CD14-positive monocyte (primary cell): Measurements from ENCODE around the gene CTSO. TPM values are rescaled to one million over a fixed set of nuclear protein-coding genes. Genes with fewer than 3 reads are reported as not detected.

Experiments used
- DNase-seq, 3 donors: peaks; one replicate each; pipeline ENCODE4 v3.0.0-alpha.2; 2011 to 2022
- H2AFZ ChIP-seq: 2 replicates; pipeline ENCODE4 v1.6.0; 2012; ENCODE audit warnings: mild to moderate bottlenecking, low read depth, low read length, inconsistent platforms; ENCODE audit not compliant: insufficient read depth, poor library complexity, severe bottlenecking
- H3K27ac ChIP-seq, 2 donors: 1 replicate in 1 of 2; 2 replicates in 1 of 2; pipeline ENCODE4 v1.5.1; 2012 to 2013; ENCODE audit warnings: low read length in 2 of 2, control low read depth in 1 of 2, inconsistent platforms in 1 of 2, low read depth in 1 of 2, mild to moderate bottlenecking in 1 of 2
- H3K27me3 ChIP-seq, 2 donors: one replicate each; pipeline versions ENCODE4 v1.6.0 to v1.6.1; 2011 to 2013; ENCODE audit warnings: low read length in 2 of 2; ENCODE audit not compliant: control insufficient read depth in 2 of 2, insufficient read depth in 2 of 2
- H3K36me3 ChIP-seq, 2 donors: replicated peaks in 1 of 2; 1 replicate in 1 of 2; 2 replicates in 1 of 2; pipeline versions ENCODE4 v1.5.1 to v1.6.1; 2012 to 2013; ENCODE audit warnings: low read length in 2 of 2, control low read depth in 1 of 2, inconsistent platforms in 1 of 2, mild to moderate bottlenecking in 1 of 2; ENCODE audit not compliant: insufficient read depth in 2 of 2, control insufficient read depth in 1 of 2
- H3K4me1 ChIP-seq, 2 donors: 1 replicate in 1 of 2; 2 replicates in 1 of 2; pipeline versions ENCODE4 v1.5.1 to v1.6.1; 2012 to 2013; ENCODE audit warnings: low read length in 2 of 2, control low read depth in 1 of 2, inconsistent platforms in 1 of 2, mild to moderate bottlenecking in 1 of 2, moderate library complexity in 1 of 2; ENCODE audit not compliant: insufficient read depth in 2 of 2, control insufficient read depth in 1 of 2
- H3K4me2 ChIP-seq: replicated peaks from 2 replicates; pipeline ENCODE3; 2012; ENCODE audit warnings: low read length, moderate library complexity, mild to moderate bottlenecking; ENCODE audit not compliant: poor library complexity, severe bottlenecking; ENCODE audit errors: extremely low read depth
- H3K4me3 ChIP-seq, 3 experiments: fragments of 200-600 bp in 1 of 3; sonication (generic) in 1 of 3; replicated peaks in 1 of 3; 1 replicate in 2 of 3; 2 replicates in 1 of 3; pipeline ENCODE4 v1.5.1; 2011 to 2013; ENCODE audit warnings: low read length in 3 of 3, mild to moderate bottlenecking in 3 of 3, control low read depth in 2 of 3, low read depth in 2 of 3, inconsistent platforms in 1 of 3, moderate library complexity in 1 of 3
- H3K79me2 ChIP-seq: 2 replicates; pipeline ENCODE4 v1.6.0; 2012; ENCODE audit warnings: mild to moderate bottlenecking, control low read depth, inconsistent platforms, low read length, moderate library complexity; ENCODE audit not compliant: insufficient read depth
- H3K9ac ChIP-seq: 2 replicates; pipeline ENCODE4 v1.6.0; 2017; ENCODE audit warnings: low read length, mild to moderate bottlenecking; ENCODE audit not compliant: insufficient read depth, poor library complexity, severe bottlenecking
- H3K9me3 ChIP-seq, 2 donors: replicated peaks in 1 of 2; 1 replicate in 1 of 2; 2 replicates in 1 of 2; pipeline versions ENCODE4 v1.5.1 to v1.6.1; 2012 to 2013; ENCODE audit warnings: low read length in 2 of 2, control low read depth in 1 of 2; ENCODE audit not compliant: control insufficient read depth in 1 of 2, insufficient read depth in 1 of 2
- H4K20me1 ChIP-seq: 2 replicates; pipeline ENCODE4 v1.6.0; 2012; ENCODE audit warnings: mild to moderate bottlenecking, low read length, control low read depth, moderate library complexity; ENCODE audit not compliant: insufficient read depth
- H3K27ac Mint-ChIP-seq, 7 donors: one replicate each; pipeline ENCODE4 v1.8.0; 2020; ENCODE audit warnings: mild to moderate bottlenecking in 7 of 7, mixed read lengths in 7 of 7, moderate library complexity in 6 of 7, inconsistent platforms in 2 of 7
- H3K27me3 Mint-ChIP-seq, 3 donors: one replicate each; pipeline ENCODE4 v1.8.0; 2021 to 2022; ENCODE audit warnings: low read depth in 3 of 3, mild to moderate bottlenecking in 3 of 3, mixed read lengths in 3 of 3, moderate library complexity in 3 of 3, inconsistent platforms in 1 of 3
- H3K36me3 Mint-ChIP-seq, 2 donors: one replicate each; pipeline ENCODE4 v1.8.0; 2020; ENCODE audit warnings: mixed read lengths in 2 of 2, inconsistent platforms in 1 of 2, mild to moderate bottlenecking in 1 of 2
- H3K4me1 Mint-ChIP-seq: one replicate; pipeline ENCODE4 v1.8.0; 2020; ENCODE audit warnings: mild to moderate bottlenecking, mixed read lengths
- H3K4me3 Mint-ChIP-seq, 2 donors: one replicate each; pipeline ENCODE4 v1.8.0; 2020; ENCODE audit warnings: mild to moderate bottlenecking in 2 of 2, mixed read lengths in 2 of 2, moderate library complexity in 1 of 2
- H3K9me3 Mint-ChIP-seq, 7 donors: one replicate each; pipeline ENCODE4 v1.8.0; 2020 to 2022; ENCODE audit warnings: mixed read lengths in 7 of 7, mild to moderate bottlenecking in 6 of 7, moderate library complexity in 6 of 7, inconsistent platforms in 2 of 7
- WGBS: methylation state at CpG from one replicate; pipeline ENCODE4 v1.1.5; 2013; ENCODE audit warnings: missing lambda C conversion rate; ENCODE audit not compliant: insufficient coverage; 5-methylcytosine and 5-hydroxymethylcytosine counted together
- intact Hi-C, 2 donors: fragments of 100-400 bp; cut with micrococcal nuclease; formaldehyde crosslinking; loops; one replicate each; pipeline versions ENCODE4 v1.15.0 to v1.15.1; 2023
- polyA plus RNA-seq, 3 donors: library from polyadenylated mRNA; depleted of rRNA in 1 of 3; unstranded in 2 of 3; stranded (reverse) in 1 of 3; fragments of 300-500 nt in 2 of 3; fragments of >200 nt in 1 of 3; fragmentation: Illumina TruSeq in 2 of 3; gene quantifications; 1 replicate in 2 of 3; 2 replicates in 1 of 3; pipeline ENCODE4 v1.2.3, GENCODE V29; 2012 to 2021
- TF ChIP-seq, protein P1 (sequence below): fragments of 200-600 bp; IDR thresholded peaks from one replicate; pipeline ENCODE4 v1.8.0; 2022; ENCODE audit warnings: antibody characterized with exemption, mild to moderate bottlenecking

CTSO gene
- polyA plus RNA-seq, 3 donors = 18.6 to 49.1 (median 44.7) TPM

DNA sequence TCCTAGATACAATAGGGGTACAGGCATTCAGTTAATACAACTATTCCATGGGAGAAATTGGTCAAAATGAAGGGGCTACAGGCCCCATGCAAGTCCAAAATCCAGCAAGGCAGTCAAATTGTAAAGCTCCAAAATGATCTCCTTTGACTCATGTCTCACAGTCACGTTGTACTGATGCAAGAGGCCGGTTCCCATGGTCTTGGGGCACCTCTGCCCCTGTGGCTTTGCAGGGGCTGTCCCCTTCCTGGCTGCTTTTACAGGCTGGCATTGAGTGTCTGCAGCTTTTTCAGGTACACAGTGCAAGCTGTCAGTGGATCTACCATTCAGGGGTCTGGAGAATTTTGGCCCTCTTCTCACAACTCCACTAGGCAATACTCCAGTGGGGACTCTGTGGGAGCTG, 75.1 kb downstream of the CTSO start:
- H3K27me3 Mint-ChIP-seq = peaks cover 0 to 2% (median 0%) of the 10 kb centered on the region in 3 donors
- no peaks in the 10 kb centered on the region for H3K36me3 Mint-ChIP-seq
- no peaks in the 10 kb centered on the region for H3K36me3 ChIP-seq
- H3K27me3 ChIP-seq = no peaks in the 10 kb centered on the region
- TF ChIP-seq, protein P1, sequence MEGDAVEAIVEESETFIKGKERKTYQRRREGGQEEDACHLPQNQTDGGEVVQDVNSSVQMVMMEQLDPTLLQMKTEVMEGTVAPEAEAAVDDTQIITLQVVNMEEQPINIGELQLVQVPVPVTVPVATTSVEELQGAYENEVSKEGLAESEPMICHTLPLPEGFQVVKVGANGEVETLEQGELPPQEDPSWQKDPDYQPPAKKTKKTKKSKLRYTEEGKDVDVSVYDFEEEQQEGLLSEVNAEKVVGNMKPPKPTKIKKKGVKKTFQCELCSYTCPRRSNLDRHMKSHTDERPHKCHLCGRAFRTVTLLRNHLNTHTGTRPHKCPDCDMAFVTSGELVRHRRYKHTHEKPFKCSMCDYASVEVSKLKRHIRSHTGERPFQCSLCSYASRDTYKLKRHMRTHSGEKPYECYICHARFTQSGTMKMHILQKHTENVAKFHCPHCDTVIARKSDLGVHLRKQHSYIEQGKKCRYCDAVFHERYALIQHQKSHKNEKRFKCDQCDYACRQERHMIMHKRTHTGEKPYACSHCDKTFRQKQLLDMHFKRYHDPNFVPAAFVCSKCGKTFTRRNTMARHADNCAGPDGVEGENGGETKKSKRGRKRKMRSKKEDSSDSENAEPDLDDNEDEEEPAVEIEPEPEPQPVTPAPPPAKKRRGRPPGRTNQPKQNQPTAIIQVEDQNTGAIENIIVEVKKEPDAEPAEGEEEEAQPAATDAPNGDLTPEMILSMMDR = no peak
- no peak overlapping the region for H3K4me2 ChIP-seq
- H3K9me3 ChIP-seq = peaks cover 3 to 6% of the 10 kb centered on the region in 2 donors
- no peak overlapping the region for H3K9ac ChIP-seq
- no peak for DNase-seq
- H3K27ac Mint-ChIP-seq = no peak overlapping the region
- intact Hi-C loops = no loop called here
- H3K27ac ChIP-seq = no peak overlapping the region
- no peaks in the 10 kb centered on the region for H3K4me1 ChIP-seq
- peaks cover 0 to 18% (median 11%) of the 10 kb centered on the region in 7 donors for H3K9me3 Mint-ChIP-seq
- no peaks in the 10 kb centered on the region for H3K79me2 ChIP-seq
- no peak overlapping the region for H2AFZ ChIP-seq
- 33% methylated on average over 2 of the region's 2 CpGs for WGBS
- no peak overlapping the region for H3K4me3 Mint-ChIP-seq
- H4K20me1 ChIP-seq = no peaks in the 10 kb centered on the region
- H3K4me3 ChIP-seq = no peak overlapping the region
- no peaks in the 10 kb centered on the region for H3K4me1 Mint-ChIP-seq

DNA sequence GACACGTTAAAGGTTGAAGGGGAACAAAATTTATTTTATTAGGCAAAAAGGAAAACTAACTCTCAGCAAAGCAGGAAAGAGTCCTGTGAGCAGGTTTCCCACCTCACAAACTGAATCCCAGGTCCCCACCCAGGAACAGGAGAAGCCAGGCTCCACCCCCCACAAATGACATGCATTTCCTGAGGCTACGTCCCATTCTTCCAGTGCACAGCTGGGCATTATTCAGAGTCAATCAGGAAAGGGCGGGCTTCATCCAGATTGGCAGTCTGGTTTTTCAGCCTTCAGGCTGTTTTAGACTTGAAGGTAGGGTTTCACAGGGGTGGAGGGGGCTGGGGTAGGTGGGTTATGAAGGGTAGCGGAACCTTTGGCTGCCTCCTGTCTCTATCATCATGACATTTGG, 75.7 kb downstream of the CTSO start:
- peaks cover 3 to 6% of the 10 kb centered on the region in 2 donors for H3K9me3 ChIP-seq
- TF ChIP-seq, protein P1 = no peak
- H3K9me3 Mint-ChIP-seq = peaks cover under 1 to 24% (median 11%) of the 10 kb centered on the region in 7 donors
- no peak overlapping the region for H2AFZ ChIP-seq
- H3K4me1 ChIP-seq = no peaks in the 10 kb centered on the region
- 100% methylated on average over 1 of the region's 4 CpGs for WGBS
- H3K27ac Mint-ChIP-seq = no peak overlapping the region
- no peaks in the 10 kb centered on the region for H3K27me3 ChIP-seq
- H3K4me3 Mint-ChIP-seq = no peak overlapping the region
- no peaks in the 10 kb centered on the region for H3K79me2 ChIP-seq
- H3K4me2 ChIP-seq = no peak overlapping the region
- no peak overlapping the region for H3K27ac ChIP-seq
- DNase-seq = no peak
- peaks cover 0 to 2% (median 0%) of the 10 kb centered on the region in 3 donors for H3K27me3 Mint-ChIP-seq
- no peaks in the 10 kb centered on the region for H3K4me1 Mint-ChIP-seq
- no peaks in the 10 kb centered on the region for H3K36me3 ChIP-seq
- H4K20me1 ChIP-seq = no peaks in the 10 kb centered on the region
- no peak overlapping the region for H3K4me3 ChIP-seq
- H3K36me3 Mint-ChIP-seq = no peaks in the 10 kb centered on the region
- intact Hi-C loops = no loop called here
- no peak overlapping the region for H3K9ac ChIP-seq
